Measurements from ENCODE around the gene BCL2. TPM values are rescaled to one million over a fixed set of nuclear protein-coding genes. Genes with fewer than 3 reads are reported as not detected.

The BCL2 gene
- total RNA-seq, 1 experiment from 2014 or later: 2.6 TPM

DNA sequence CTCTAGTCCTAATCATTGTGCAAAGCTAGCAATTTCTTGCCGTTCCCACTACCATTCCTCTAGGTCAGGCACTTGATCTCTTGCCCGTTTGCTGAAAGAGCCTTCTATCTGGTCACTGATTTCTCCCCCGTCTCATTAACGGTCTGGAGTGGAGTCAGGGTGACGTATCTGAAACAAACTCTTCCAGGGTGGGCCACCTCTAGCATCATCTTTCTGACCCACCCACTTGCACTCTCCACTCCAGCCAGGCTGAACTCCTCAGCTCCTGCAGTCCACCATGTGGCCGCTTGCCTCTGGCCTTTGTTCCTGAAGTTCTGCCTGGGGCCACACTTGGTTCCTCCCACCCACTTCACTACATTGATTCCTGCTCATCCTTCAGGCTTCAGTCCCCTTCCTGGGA is 13.3 kb downstream of the BCL2 start:
- no peaks in the 10 kb centered on the region for H3K36me3 Mint-ChIP-seq
- TF ChIP-seq CREB1 (CRISPR knock-in tag; IDR thresholded peaks at IDR 0.05): no peak
- TF ChIP-seq, protein P1, sequence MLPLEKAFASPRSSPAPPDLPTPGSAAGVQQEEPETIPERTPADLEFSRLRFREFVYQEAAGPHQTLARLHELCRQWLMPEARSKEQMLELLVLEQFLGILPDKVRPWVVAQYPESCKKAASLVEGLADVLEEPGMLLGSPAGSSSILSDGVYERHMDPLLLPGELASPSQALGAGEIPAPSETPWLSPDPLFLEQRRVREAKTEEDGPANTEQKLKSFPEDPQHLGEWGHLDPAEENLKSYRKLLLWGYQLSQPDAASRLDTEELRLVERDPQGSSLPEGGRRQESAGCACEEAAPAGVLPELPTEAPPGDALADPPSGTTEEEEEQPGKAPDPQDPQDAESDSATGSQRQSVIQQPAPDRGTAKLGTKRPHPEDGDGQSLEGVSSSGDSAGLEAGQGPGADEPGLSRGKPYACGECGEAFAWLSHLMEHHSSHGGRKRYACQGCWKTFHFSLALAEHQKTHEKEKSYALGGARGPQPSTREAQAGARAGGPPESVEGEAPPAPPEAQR (CRISPR knock-in tag; IDR thresholded peaks at IDR 0.05): no peak
- no peak for TF ChIP-seq GRHL2 (CRISPR knock-in tag; IDR thresholded peaks at IDR 0.05; ENCODE audit: insufficient replicate concordance, severe bottlenecking)
- no peak for TF ChIP-seq EMX1 (CRISPR knock-in tag; IDR thresholded peaks at IDR 0.05)
- ChIA-PET CTCF (interaction anchor here (0.9 to 1.2 kb wide), 2 partner anchors 12 to 144 kb away, joined by 3 to 4 read pairs; no protein-coding TSS in a partner anchor), POLR2A (no interaction called here)
- DNase-seq (ENCODE audit: low spot score): no peak
- H3K27ac Mint-ChIP-seq: no peak overlapping the region
- H3K4me1 Mint-ChIP-seq: no peaks in the 10 kb centered on the region
- H3K9me3 Mint-ChIP-seq: no peaks in the 10 kb centered on the region
- no peak overlapping the region for H3K4me3 Mint-ChIP-seq
- no peak for ATAC-seq
- no peaks in the 10 kb centered on the region; the same call in 1 of the 2 replicates for H3K27me3 Mint-ChIP-seq (ENCODE audit: low read depth)

DNA sequence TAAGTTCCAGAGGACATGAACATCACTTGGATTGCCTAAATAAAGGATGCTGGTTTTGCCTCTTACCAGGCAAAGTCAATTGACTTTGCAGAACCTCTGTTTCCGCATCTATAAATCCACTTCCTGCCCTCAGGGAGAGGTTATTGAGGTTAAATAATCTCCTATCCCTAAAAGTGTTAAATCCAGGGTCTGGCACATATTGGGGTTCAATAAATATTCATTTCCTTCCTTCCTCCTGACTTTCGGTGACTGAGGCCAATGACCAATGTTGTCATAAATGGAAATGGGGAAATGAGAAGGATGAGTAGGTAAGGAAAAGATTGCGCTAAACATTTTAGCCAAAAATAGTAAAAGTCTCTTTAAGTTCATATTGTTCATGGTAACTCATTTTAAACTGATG is 16.0 kb downstream of the BCL2 start:
- TF ChIP-seq NFYB (CRISPR knock-in tag; conservative IDR thresholded peaks at IDR 0.05; ENCODE audit: low read depth): no peak
- no peak for TF ChIP-seq CBFB (CRISPR knock-in tag; IDR thresholded peaks at IDR 0.05; ENCODE audit: low read depth)
- no peak for TF ChIP-seq FOXJ3 (CRISPR knock-in tag; IDR thresholded peaks at IDR 0.05; ENCODE audit: borderline replicate concordance)
- no peak for TF ChIP-seq RORB (CRISPR knock-in tag; IDR thresholded peaks at IDR 0.05)
- no peak overlapping the region for H3K4me3 Mint-ChIP-seq
- no peaks in the 10 kb centered on the region for H3K9me3 Mint-ChIP-seq
- DNase-seq (ENCODE audit: low spot score): no peak
- POLR2A ChIA-PET: no interaction called here
- CTCF ChIA-PET: no interaction called here
- no peak for ATAC-seq
- no peaks in the 10 kb centered on the region for H3K36me3 Mint-ChIP-seq
- H3K4me1 Mint-ChIP-seq: peaks cover 14% of the 10 kb centered on the region
- H3K27me3 Mint-ChIP-seq (ENCODE audit: low read depth): no peaks in the 10 kb centered on the region; the same call in 1 of the 2 replicates
- no peak overlapping the region for H3K27ac Mint-ChIP-seq

DNA sequence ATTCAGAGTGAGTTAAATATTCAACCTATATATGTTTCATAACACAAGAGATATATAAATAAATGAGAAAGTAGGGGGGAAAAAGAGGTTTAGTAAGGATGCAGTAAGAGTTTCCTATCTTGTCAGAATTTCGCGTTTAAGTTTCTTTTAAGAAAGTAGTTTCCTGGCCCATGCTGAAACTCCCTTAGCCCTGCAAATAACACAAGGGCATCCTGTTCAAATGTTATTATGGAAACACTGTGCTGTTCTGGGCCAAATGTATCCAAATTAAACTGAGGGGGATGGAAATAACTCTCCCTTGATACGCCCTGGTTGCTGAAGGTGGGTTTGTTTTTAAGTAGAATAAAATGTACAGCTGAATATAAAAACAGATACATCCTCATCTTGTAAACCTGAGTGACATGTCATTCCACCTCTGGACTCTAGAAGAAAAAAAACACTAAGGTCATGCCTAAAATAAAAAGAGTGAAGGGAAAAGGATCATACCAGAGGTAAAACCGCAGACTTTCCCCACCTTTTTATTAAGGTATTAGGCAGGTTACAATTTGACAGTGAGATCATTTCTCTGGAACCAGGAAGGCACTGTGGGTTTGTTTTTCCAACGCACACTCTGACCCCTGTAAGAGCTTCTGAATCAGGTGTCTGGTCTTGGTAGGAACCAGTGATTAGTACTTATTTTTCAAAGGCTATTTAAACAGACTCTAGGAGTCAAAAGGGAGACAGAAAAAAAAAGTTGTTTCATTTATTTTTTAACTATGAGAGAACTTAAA is 16.7 kb downstream of the BCL2 start:
- POLR2A ChIA-PET: interaction anchor here (0.9 kb wide), 1 partner anchor 9 kb away, joined by 3 read pairs; no protein-coding TSS in a partner anchor
- DNase-seq (ENCODE audit: low spot score) (no peak), ATAC-seq (no peak)
- Mint-ChIP-seq H3K4me1 (peaks cover 21% of the 10 kb centered on the region), H3K27me3 (ENCODE audit: low read depth) (no peaks in the 10 kb centered on the region; the same call in 1 of the 2 replicates), H3K36me3 (no peaks in the 10 kb centered on the region), H3K4me3 (no peak overlapping the region), H3K27ac (no peak overlapping the region; the same call in 1 of the 2 replicates), H3K9me3 (no peaks in the 10 kb centered on the region)
- TF ChIP-seq CREB1 (CRISPR knock-in tag; IDR thresholded peaks at IDR 0.05) (no peak), HMGA2 (CRISPR knock-in tag; IDR thresholded peaks at IDR 0.05) (no peak), ETV6 (CRISPR knock-in tag; IDR thresholded peaks at IDR 0.05) (no peak), ATF1 (CRISPR knock-in tag; IDR thresholded peaks at IDR 0.05) (no peak), RELA (CRISPR knock-in tag; IDR thresholded peaks at IDR 0.05; ENCODE audit: borderline replicate concordance) (no peak), NR1H2 (CRISPR knock-in tag; IDR thresholded peaks at IDR 0.05) (no peak), CBFB (CRISPR knock-in tag; IDR thresholded peaks at IDR 0.05; ENCODE audit: low read depth) (no peak)
- TF ChIP-seq, protein P2, sequence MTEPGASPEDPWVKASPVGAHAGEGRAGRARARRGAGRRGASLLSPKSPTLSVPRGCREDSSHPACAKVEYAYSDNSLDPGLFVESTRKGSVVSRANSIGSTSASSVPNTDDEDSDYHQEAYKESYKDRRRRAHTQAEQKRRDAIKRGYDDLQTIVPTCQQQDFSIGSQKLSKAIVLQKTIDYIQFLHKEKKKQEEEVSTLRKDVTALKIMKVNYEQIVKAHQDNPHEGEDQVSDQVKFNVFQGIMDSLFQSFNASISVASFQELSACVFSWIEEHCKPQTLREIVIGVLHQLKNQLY (CRISPR knock-in tag; IDR thresholded peaks at IDR 0.05): no peak
- TF ChIP-seq, protein P3, sequence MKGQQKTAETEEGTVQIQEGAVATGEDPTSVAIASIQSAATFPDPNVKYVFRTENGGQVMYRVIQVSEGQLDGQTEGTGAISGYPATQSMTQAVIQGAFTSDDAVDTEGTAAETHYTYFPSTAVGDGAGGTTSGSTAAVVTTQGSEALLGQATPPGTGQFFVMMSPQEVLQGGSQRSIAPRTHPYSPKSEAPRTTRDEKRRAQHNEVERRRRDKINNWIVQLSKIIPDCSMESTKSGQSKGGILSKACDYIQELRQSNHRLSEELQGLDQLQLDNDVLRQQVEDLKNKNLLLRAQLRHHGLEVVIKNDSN (CRISPR knock-in tag; IDR thresholded peaks at IDR 0.05): no peak
- TF ChIP-seq, protein P4, sequence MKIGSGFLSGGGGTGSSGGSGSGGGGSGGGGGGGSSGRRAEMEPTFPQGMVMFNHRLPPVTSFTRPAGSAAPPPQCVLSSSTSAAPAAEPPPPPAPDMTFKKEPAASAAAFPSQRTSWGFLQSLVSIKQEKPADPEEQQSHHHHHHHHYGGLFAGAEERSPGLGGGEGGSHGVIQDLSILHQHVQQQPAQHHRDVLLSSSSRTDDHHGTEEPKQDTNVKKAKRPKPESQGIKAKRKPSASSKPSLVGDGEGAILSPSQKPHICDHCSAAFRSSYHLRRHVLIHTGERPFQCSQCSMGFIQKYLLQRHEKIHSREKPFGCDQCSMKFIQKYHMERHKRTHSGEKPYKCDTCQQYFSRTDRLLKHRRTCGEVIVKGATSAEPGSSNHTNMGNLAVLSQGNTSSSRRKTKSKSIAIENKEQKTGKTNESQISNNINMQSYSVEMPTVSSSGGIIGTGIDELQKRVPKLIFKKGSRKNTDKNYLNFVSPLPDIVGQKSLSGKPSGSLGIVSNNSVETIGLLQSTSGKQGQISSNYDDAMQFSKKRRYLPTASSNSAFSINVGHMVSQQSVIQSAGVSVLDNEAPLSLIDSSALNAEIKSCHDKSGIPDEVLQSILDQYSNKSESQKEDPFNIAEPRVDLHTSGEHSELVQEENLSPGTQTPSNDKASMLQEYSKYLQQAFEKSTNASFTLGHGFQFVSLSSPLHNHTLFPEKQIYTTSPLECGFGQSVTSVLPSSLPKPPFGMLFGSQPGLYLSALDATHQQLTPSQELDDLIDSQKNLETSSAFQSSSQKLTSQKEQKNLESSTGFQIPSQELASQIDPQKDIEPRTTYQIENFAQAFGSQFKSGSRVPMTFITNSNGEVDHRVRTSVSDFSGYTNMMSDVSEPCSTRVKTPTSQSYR (CRISPR knock-in tag; IDR thresholded peaks at IDR 0.05): no peak
- TF ChIP-seq, protein P5, sequence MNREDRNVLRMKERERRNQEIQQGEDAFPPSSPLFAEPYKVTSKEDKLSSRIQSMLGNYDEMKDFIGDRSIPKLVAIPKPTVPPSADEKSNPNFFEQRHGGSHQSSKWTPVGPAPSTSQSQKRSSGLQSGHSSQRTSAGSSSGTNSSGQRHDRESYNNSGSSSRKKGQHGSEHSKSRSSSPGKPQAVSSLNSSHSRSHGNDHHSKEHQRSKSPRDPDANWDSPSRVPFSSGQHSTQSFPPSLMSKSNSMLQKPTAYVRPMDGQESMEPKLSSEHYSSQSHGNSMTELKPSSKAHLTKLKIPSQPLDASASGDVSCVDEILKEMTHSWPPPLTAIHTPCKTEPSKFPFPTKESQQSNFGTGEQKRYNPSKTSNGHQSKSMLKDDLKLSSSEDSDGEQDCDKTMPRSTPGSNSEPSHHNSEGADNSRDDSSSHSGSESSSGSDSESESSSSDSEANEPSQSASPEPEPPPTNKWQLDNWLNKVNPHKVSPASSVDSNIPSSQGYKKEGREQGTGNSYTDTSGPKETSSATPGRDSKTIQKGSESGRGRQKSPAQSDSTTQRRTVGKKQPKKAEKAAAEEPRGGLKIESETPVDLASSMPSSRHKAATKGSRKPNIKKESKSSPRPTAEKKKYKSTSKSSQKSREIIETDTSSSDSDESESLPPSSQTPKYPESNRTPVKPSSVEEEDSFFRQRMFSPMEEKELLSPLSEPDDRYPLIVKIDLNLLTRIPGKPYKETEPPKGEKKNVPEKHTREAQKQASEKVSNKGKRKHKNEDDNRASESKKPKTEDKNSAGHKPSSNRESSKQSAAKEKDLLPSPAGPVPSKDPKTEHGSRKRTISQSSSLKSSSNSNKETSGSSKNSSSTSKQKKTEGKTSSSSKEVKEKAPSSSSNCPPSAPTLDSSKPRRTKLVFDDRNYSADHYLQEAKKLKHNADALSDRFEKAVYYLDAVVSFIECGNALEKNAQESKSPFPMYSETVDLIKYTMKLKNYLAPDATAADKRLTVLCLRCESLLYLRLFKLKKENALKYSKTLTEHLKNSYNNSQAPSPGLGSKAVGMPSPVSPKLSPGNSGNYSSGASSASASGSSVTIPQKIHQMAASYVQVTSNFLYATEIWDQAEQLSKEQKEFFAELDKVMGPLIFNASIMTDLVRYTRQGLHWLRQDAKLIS (CRISPR knock-in tag; IDR thresholded peaks at IDR 0.05; ENCODE audit: borderline replicate concordance): no peak
- TF ChIP-seq, protein P6, sequence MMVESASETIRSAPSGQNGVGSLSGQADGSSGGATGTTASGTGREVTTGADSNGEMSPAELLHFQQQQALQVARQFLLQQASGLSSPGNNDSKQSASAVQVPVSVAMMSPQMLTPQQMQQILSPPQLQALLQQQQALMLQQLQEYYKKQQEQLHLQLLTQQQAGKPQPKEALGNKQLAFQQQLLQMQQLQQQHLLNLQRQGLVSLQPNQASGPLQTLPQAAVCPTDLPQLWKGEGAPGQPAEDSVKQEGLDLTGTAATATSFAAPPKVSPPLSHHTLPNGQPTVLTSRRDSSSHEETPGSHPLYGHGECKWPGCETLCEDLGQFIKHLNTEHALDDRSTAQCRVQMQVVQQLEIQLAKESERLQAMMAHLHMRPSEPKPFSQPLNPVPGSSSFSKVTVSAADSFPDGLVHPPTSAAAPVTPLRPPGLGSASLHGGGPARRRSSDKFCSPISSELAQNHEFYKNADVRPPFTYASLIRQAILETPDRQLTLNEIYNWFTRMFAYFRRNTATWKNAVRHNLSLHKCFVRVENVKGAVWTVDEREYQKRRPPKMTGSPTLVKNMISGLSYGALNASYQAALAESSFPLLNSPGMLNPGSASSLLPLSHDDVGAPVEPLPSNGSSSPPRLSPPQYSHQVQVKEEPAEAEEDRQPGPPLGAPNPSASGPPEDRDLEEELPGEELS (CRISPR knock-in tag; IDR thresholded peaks at IDR 0.05): no peak
- CTCF ChIA-PET: interaction anchor here (1.0 kb wide), 1 partner anchor 15 kb away, joined by 4 read pairs; no protein-coding TSS in a partner anchor
